ENCODE data around the gene CDKN2AIPNL.

- TF ChIP-seq CTCF (IDR thresholded peaks at IDR 0.05; ENCODE audit: low read length) (no peak), EZH2 (optimal IDR thresholded peaks at IDR 0.05; ENCODE audit: low read depth, low read length) (no peak), EZH2phosphoT487 (IDR thresholded peaks at IDR 0.05; ENCODE audit: low read length) (no peak)
These were observed 15.4 kb downstream of the CDKN2AIPNL start for GRCh38 chr5:134396274-134396673.
